Activated T-cell treated with anti-CD3 and anti-CD28 coated beads for 24 hours (primary cell): ENCODE measurements around the gene GSTCD.
"Not testable (repeated sequence)": the region's sequence is repeated elsewhere in the genome, so short reads cannot be mapped to it uniquely, and the experiment has no call there.

Source experiments
- DNase-seq: peaks from one replicate; pipeline ENCODE4 v3.0.0-alpha.2; 2020; ENCODE audit warnings: low read depth

Gene GSTCD

DNA sequence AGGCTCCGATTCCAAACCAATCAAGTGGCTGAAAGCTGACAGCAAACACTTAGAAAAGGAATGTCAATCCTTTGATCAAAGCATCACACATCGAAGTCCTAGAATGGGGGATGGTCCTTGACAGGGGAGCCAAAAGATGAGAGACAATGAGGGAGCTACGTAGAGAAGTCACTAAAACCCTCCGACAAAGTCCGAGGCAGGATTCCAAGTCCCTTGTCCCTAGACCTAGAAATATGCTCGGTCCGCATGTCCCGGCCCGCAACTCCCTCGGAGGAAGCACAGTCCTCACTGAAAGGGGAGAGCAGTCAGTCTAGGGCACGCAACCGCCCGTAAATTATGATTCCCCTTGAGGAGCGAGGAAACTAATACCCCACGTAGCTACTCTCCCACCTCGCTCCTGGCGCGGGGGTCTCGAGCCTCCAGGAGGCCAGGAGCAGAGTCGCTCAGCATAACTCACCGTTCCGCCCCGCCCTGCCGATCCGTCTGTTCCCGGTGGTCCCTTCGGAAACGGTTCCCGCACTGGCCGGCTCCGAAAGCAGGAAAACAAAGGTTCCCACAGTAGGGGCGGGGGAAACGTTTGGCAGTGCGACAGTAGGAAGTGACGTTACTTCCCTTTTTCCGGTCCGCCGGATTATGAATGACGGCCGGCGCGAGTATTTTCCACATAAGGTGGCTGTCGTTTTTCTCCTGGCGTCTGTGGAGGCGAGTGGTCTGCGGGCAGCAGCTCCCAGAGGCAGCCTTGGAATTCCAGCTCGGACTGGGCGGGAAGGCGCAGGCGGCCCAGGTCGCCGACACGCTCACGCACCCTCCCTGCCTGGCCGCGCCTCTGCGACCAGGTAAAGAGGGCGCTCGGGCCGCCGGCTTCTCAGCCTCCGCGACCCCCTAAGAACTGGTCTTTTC is at the start of gene GSTCD, which contains the start of gene INTS12:
TSS of gene GSTCD (plus strand) at position 604 of the 900 bp plus-strand sequence. CDS start 8,830 bp downstream, outside the sequence.
TSS of gene INTS12 (minus strand) at position 509 of the 900 bp plus-strand sequence. CDS start 8,684 bp downstream, outside the sequence.
- peak; percentile 90 for DNase-seq

DNA sequence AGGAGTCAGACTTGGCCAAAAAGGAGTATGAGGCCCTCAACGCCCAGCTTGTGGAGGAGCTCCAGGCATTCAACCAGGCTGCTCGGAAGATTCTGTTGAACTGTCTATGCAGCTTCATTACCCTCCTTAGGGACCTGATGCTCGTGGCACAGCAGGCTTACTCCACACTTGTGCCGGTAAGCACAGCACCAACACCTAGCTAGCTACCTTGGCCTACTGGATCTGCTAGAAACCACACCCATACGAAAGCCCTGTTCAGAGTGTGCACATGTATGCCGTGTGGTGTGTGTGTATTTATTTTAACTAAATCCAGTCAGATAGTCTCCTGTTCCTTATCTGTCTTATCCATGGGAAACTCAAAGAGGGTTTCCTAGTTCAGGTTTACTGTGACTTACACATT is 49.4 kb upstream of the GSTCD start:
- DNase-seq, result no peak

GRCh38 chr4:105661028-105661427 is 47.6 kb upstream of the GSTCD start:
- DNase-seq, result no peak

DNA sequence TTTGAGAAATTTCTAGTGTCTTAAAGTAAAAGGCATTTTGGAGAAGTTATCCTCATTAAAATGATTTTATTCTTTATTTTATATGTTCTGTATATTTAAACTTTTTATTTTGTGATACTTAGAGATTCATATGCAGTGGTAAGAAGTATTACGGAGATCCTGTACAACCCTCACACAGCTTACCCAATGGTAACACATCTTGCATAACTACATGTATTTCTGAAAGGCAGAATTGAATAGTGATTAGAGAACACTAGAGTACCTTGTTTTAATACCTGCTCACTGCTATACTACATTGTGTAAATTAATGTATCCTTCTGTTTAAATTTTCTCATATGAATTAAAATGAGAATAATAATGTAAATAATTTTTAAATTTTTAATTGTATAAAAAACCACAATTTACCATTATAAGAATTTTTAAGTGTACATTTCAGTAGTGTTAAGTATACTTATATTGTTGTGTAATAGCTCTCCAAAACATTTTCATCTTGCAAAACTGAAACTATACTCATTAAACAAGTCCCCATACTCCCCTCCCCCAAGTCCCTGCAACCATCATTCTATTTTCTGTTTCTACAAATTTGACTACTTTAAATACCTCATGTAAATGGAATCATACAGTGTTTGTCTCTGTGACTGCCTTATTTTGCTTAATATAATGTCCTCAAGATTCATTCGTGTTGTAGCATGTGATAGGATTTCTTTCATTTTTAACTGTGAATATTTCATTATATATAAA is 45.5 kb upstream of the GSTCD start:
- DNase-seq, result no peak

DNA sequence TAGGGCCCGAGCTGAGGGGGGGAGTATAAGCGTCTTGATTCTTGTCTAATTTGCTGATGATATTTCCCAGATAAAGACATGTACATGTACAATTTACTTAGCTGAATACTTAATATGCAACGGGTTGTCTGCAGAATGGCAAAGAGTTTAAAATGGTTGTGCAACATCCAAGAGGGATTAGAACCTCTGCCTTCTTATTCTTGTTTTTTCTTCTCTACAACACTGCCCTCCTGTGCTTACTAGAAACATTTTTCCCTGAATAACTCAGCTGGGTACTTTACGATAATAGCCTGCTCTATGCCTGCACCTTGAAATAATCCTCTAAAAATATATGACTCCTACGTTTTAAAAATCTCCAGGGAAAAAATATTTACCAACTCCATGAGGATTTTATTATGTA is 41.9 kb upstream of the GSTCD start:
- no peak for DNase-seq

DNA sequence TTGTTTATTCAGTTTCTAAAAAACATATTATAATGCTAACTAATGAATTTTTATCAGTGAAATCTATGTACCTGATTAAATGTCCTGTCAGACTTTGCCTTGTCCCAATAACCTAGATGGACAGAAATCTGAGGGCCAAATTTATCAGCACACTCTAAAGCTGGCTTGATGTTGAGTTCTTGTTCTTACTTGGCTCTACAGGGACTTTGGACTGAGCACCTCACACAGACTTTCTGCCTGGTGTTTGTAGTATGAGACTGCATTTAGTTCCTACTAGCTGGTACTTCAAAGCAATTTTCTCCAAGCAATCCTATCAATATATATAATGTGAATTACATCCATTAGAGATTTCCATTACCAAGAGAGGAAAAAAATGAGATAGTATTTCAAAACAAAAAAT is 37.9 kb upstream of the GSTCD start:
- no peak for DNase-seq

DNA sequence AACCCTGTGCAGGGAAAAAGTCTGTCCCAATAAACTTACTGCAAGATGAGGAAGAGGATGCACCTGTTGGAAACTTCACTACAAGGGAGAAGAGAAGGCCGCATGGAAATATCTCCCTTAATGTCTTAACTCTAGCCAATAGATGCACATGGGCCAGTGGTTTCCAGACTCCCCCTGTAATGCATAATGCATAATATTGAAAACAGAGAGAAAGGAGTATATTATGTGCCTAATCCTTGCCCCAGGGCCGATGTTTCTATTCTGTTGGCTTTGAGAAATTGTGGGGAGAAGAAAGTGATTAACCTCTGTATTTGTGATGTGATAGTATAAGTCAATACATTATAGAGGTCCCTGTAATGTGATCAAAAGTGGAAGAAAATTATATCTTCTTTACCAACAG is 37.3 kb upstream of the GSTCD start:
- DNase-seq, result no peak

DNA sequence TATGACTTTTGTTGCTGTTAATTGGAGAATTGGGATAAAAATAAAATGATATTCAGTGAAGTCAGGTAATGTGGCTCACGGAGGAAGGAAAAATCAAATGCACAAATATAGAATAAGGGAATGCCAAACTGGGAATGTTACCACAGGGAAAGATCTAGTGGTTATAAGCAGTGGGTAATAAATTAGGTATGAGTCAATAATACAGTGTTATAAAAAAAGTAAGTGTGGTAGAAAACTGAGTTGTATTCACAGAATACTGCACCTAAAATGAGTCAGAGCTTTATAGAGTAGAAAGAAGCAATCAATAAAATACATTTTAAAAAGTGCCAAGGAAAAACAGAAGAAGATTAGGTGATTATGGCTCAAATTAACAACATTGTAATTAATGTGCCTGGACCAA is 34.6 kb upstream of the GSTCD start:
- DNase-seq, result no peak

DNA sequence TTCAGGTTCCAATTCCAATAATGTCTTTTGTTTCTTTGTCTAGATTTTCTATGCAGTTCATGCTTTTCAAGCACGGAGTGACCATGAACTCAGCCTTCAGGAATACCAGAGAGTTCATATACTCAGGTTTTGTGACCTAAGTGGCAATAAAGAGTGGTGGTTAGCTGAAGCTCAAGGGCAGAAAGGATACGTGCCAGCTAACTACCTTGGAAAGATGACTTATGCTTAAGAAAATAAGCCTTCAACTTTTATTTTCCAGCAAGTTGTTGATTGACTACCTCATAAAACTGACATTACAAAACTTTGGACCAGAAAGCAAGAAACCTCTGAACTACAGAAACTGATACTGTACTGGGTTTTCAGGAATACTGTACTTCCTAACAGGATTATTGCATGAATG is 30.9 kb upstream of the GSTCD start:
- DNase-seq, result no peak

GRCh38 chr4:105679186-105679585 is 29.4 kb upstream of the GSTCD start:
- DNase-seq, result no peak

DNA sequence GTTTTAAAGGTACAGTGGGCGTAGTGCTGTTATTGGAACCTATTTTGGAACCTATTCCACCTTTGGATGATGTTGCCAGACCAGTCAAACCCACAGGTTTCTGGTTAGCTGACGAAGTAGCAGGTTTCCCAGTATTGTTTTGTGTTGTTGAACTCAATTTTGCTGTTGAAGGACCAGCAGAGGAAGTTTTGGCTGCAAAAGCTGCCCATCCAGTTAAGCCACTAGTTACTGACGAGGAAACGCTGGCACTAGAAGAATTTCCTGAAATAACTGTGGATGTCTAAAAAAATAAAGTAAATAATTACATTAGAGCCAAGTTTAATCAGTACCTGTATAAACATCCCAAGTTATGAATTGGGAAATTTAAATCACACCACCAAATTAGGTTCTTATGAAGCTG is 25.5 kb upstream of the GSTCD start:
- DNase-seq, result no peak

DNA sequence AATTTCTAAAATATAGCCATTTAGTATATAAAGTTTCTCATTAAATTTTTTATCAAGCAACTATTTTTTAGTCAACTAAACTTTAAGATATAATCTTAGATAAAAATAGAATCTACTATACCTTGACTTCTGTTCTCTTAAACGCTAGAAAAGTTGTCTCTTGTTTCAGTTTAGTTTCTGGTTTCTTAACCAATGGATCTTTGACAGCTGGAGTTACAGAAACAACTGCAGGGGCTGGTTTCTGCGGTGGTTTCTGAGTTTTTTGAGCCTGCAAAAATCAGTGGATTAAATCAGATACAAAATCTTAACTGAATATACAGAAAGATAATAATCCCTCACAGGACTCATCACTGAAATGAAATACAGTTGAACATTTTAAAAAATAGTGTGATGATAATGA is 22.0 kb upstream of the GSTCD start:
- DNase-seq, result no peak

DNA sequence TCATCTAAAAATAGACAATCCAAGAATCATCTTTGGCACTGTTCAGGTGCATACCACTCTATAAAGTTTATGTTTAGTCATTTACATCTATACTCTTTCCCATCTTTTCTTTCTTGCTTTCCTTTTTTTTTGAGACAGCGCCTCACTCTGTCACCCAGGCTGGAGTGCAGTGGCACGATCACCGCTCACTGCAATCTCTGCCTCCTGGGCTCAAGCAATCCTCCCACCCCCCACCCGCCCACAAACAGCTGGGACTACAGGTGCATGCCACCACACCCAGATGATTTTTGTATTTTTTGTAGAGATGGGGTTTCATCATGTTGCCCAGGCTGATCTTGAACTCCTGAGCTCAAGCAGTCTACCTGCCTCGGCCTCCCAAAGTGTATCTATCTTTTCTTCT is 13.8 kb upstream of the GSTCD start:
- DNase-seq, result not testable (repeated sequence)

GRCh38 chr4:105695832-105696231 is 12.8 kb upstream of the GSTCD start:
- not testable (repeated sequence) for DNase-seq

DNA sequence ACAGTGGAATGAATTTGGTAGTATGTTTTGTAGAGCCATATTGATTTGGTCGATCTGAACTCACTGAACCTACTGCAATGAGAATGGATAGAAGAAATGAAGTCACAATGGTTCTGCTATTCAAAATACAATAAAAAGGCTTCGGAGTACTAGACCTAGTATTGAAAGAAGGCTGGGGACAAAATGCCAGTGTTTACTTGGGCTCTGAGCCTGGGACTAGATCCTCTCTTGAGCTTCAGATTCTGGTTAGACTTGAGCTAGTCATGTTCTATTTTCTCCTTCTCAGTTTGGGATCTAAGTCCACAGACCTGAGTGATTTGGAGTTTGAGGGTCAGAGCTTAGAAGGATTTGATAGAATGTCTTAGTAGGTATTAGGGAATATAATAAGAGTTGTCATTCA is 10.0 kb upstream of the GSTCD start:
- DNase-seq, result no peak

DNA sequence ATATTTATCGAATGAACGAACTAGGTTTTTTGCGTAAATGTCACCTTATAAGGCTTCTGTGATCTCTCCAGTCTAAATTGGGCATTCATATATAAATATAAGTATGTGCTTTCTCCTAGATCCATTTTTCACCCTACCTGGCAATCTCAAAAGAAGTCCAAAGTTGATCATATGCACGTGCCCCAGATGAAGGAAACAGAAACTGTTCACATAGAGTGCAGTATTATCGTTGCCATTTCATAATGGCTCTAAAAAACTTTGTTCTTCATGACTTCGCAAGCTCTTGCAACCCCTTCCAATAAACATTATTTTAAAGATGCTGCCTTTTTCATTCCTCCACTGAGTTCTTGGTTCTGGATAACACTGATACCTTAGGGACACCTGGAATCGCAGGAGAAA is 803 bp upstream of the GSTCD start:
- no peak for DNase-seq

- DNase-seq, result no peak
Observed at GRCh38 chr4:105709081-105709450, 482 bp downstream of the GSTCD start.

DNA sequence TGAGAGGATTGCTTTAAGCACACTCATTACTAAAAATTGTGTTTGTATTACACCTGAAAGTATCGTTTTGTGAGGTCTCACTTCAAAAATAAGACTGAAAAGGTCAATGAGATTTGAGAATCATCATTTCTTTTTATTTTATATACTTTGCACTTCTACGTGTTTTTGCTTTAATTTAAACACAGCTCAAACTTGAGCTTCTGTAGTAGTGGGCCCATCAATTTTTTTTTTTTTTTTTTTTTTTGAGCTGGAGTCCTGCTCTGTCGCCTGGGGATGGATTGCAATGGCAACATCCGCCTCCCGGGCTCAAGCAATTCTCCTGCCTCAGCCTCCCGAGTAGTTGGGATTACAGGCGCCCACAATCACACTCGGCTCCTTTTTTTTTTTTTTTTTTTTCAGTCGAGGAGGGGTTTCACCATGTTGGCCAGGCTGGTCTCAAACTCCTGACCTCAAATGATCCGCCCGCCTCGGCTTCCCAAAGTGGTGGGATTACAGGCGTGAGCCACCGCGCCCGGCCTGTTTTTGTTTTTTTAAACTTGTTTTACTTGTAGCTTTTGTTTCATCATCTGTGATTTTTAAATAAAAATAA is 1.5 kb downstream of the GSTCD start:
- DNase-seq, result no peak

DNA sequence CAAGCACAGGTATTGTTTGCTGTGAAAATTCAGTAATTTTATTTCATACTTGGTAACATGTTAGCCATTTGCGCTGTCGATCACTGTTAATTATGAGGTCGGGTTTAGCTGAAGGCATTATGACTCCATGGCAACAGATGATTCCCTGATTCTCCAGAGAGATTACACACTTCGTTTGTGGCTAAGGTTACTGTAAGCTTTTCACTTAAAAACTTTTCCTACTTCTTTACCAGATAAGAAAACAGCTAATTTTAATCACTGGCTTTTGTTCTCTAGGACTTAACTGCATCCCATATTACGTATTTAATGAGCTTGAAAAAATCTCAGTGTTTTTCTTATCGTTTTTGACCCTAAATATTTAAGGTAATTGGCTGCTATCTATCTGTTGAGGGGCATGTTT is 2.1 kb downstream of the GSTCD start:
- DNase-seq, result no peak

DNA sequence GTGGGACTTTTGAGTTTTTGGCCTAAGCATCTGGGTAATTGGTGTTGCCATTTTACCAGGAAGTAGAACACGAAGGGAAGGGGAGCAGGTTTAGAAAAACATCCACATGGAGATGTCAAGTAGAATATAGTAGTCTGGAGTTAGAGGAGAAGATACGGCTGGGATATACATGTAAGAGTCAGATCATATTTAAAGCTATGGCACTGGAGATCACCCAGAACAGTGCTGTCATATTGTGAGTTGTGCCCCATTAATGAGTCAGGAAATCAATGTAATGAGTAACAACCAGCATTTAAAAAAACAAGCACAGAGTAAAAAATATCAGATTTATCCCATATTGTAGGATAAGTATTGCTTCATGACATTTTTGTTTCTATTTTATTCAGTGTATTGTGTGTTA is 4.2 kb downstream of the GSTCD start:
- DNase-seq, result no peak

DNA sequence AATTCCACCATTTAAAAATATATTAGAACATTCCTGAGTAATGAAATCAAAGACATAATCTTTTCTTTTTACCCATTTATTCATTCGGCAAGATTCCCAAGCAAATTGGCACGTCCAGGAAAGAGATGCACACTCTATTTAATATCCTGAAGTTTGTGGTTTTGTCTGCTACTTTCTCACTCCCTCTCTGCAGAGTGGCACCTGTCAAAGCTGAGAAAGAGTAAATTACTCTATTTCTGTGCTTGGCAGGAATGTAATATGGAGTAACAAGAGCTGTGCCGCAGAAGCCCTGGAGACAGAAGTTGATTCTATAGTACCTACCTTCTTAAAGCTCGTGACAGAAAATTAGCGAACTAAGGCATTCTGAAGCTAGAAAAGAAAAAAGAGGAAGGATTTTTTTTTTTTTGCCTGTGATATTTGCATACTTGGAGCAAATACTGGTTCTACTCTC is 5.5 kb downstream of the GSTCD start:
- no peak for DNase-seq

GRCh38 chr4:105714932-105715331 is 6.3 kb downstream of the GSTCD start:
- DNase-seq, result no peak
